Activated T-cell treated with anti-CD3 and anti-CD28 coated beads, Interleukin-2, amount 50 U/mL, for 4 hours (primary cell): Measurements from ENCODE around the gene MYO3B. TPM values are rescaled to one million over a fixed set of nuclear protein-coding genes. Genes with fewer than 3 reads are reported as not detected.
"Not testable (repeated sequence)": the region's sequence is repeated elsewhere in the genome, so short reads cannot be mapped to it uniquely, and the experiment has no call there.

Experiments used
- ATAC-seq, 2 donors: fragments of 200-7000 bp; cut with Tn5 transposase; one replicate each; pipeline ENCODE4 v1.10.0; 2021
- DNase-seq: peaks from one replicate; pipeline ENCODE4 v3.0.0-alpha.2; 2020
- H3K27me3 Mint-ChIP-seq: one replicate; pipeline ENCODE4 v1.8.0; 2021; ENCODE audit warnings: low read depth, mixed read lengths
- H3K36me3 Mint-ChIP-seq: one replicate; pipeline ENCODE4 v1.8.0; 2022; ENCODE audit warnings: mixed read lengths; ENCODE audit not compliant: insufficient read depth
- H3K4me1 Mint-ChIP-seq: one replicate; pipeline ENCODE4 v1.8.0; 2021; ENCODE audit warnings: low read depth, mixed read lengths
- H3K4me3 Mint-ChIP-seq: one replicate; pipeline ENCODE4 v1.8.0; 2021; ENCODE audit warnings: mild to moderate bottlenecking, moderate library complexity, mixed read lengths
- H3K9me3 Mint-ChIP-seq: one replicate; pipeline ENCODE4 v1.8.0; 2021; ENCODE audit warnings: mixed read lengths
- total RNA-seq, 3 donors: library from RNA; stranded (reverse); gene quantifications; one replicate each; pipeline ENCODE4 v1.2.1, GENCODE V29; 2021

Gene MYO3B
- total RNA-seq, 3 donors from 2014 or later, result 0.08 TPM

DNA sequence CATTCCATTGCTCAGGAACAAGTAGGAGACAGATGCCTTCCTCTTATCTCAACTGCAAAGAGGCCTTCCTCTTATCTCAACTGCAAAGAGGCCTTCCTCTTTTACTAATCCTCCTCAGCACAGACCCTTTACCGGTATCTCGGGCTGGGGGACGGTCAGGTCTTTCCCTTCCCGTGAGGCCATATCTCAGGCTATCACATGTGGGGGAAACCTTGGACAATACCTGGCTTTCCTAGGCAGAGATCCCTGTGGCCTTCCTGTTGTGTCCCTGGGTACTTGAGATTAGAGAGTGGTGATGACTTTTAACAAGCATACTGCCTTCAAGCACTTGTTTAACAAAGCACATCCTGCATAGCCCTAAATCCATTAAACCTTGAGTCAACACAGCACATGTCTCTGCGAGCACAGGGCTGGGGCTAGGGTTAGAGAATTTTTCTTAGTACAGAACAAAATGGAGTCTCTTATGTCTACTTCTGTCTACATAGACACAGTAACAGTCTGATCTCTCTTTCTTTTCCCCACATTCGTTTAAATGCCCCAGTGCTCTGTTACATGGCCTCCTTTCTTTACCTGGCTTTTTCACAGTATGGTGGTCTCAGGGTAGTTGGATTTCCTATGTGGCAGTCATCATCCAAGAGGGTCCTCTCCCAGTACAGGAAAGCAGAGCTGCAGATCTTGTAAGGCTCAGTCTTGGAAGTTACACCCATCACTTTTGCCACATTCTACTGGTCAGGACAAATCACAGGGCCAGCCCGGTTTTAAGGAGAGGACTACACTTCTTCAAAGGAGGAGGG, 86.0 kb downstream of the MYO3B start:
- ATAC-seq, H3K4me3 Mint-ChIP-seq, H3K27me3 Mint-ChIP-seq, DNase-seq, H3K4me1 Mint-ChIP-seq, H3K36me3 Mint-ChIP-seq: not testable (repeated sequence)
- H3K9me3 Mint-ChIP-seq, result peaks cover 14% of the 10 kb centered on the region

DNA sequence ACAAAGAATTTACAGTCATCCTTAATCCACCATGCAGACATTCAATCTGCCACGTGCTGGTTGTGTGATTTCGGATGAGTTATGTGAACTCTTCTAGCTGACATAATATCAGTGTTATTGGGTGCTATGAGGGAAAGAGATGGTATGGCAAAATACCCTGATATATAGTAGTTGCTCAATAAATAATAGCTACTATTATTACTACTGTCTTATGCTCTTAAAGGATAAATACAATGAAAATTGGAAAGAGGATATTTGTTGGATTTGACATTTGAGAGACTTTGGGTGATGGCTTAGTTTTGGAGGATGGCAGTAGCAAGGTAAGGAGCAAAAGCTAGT, 86.5 kb downstream of the MYO3B start:
- ATAC-seq (no peak), DNase-seq (no peak)
- H3K4me1 Mint-ChIP-seq, result no peaks in the 10 kb centered on the region
- no peak overlapping the region for H3K4me3 Mint-ChIP-seq
- peaks cover 3% of the 10 kb centered on the region for H3K27me3 Mint-ChIP-seq
- no peaks in the 10 kb centered on the region for H3K36me3 Mint-ChIP-seq
- H3K9me3 Mint-ChIP-seq, result peaks cover 14% of the 10 kb centered on the region

DNA sequence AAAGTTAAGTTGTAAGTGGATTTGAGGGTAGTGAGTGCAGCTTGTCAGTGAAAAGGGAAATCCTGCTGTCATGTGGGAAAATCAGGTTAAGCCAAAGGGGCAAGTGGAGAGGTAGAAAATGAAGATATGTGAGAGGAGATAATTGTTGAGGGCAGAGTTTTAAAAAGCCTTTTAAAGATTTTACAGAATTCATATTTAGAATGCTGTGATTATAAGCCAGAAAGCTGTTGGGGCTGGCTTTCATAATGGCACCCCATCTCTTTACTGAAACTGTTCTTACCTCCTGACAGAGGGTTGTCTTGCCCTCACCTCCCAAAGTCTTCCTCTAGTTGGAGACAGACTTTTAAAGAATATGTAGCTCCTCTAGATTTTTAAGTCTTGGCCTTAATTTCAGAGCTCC, 86.9 kb downstream of the MYO3B start:
- no peaks in the 10 kb centered on the region for H3K36me3 Mint-ChIP-seq
- H3K27me3 Mint-ChIP-seq, result peaks cover 3% of the 10 kb centered on the region
- DNase-seq (no peak), ATAC-seq (no peak)
- peaks cover 14% of the 10 kb centered on the region for H3K9me3 Mint-ChIP-seq
- no peak overlapping the region for H3K4me3 Mint-ChIP-seq
- H3K4me1 Mint-ChIP-seq, result no peaks in the 10 kb centered on the region

DNA sequence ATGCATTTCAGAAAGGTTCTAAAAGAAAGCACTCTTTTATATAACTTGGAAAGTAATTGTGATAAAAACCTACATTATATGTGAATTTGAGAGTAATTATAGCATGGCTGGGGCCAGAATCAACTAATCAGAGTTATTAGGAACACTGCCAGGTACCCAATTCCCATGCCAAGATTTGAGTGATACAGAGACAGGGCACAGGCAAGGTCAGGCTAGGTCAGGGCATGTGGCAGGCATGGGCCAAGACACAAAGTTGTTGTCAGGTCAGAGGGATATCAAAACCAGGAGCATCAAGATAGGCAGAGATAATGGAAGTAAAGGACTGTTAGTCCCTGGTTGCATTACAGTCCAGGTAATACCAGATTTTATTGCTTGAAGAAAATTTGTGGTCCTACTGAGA, 87.4 kb downstream of the MYO3B start:
- DNase-seq (no peak), ATAC-seq (no peak)
- H3K27me3 Mint-ChIP-seq, result peaks cover 3% of the 10 kb centered on the region
- H3K4me3 Mint-ChIP-seq, result no peak overlapping the region
- H3K9me3 Mint-ChIP-seq, result peaks cover 11% of the 10 kb centered on the region
- no peaks in the 10 kb centered on the region for H3K36me3 Mint-ChIP-seq
- H3K4me1 Mint-ChIP-seq, result no peaks in the 10 kb centered on the region

DNA sequence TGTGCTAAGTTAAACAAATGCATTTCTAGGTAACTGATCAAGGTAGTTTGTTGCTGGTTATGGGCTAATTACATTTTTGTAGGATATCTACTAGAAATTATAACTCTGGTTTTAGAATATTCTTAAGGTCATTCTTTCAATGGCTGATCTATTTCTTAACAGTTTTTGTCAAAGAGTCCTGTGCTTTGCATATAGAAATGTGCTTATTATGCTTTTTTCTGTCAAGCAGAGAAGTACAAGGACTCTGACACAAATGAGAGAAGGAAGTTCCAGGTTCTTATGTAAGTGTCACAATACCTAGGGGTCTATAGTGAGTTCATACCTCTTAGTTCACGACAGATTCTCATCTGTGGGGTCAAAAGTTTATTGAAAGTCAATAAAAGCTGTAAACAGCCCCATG, 88.4 kb downstream of the MYO3B start:
- DNase-seq (no peak), ATAC-seq (no peak)
- no peak overlapping the region for H3K4me3 Mint-ChIP-seq
- no peaks in the 10 kb centered on the region for H3K4me1 Mint-ChIP-seq
- no peaks in the 10 kb centered on the region for H3K36me3 Mint-ChIP-seq
- peaks cover 10% of the 10 kb centered on the region for H3K9me3 Mint-ChIP-seq
- peaks cover 3% of the 10 kb centered on the region for H3K27me3 Mint-ChIP-seq

DNA sequence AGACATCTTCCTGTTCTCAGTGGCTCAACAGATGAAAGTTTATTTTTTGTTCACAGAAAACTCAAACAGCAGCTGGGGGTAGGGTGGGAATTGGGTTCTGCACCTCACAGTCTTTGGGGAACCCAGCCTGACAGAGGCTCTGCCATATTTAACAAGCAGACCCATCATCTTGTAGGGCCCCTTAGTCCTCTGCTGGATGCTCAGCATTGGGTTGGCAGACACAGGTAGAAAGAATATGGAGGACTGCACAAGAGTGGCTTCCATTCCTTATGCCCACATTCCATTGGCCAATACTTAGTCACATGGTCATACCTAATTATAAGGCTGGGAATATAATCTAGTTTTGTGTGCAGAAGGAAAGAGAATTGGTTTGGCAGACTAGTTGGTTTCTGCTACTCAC, 89.1 kb downstream of the MYO3B start:
- Mint-ChIP-seq H3K27me3 (peaks cover 3% of the 10 kb centered on the region), H3K4me1 (no peaks in the 10 kb centered on the region), H3K36me3 (no peaks in the 10 kb centered on the region), H3K9me3 (peaks cover 4% of the 10 kb centered on the region), H3K4me3 (no peak overlapping the region)
- ATAC-seq, result no peak
- no peak for DNase-seq

DNA sequence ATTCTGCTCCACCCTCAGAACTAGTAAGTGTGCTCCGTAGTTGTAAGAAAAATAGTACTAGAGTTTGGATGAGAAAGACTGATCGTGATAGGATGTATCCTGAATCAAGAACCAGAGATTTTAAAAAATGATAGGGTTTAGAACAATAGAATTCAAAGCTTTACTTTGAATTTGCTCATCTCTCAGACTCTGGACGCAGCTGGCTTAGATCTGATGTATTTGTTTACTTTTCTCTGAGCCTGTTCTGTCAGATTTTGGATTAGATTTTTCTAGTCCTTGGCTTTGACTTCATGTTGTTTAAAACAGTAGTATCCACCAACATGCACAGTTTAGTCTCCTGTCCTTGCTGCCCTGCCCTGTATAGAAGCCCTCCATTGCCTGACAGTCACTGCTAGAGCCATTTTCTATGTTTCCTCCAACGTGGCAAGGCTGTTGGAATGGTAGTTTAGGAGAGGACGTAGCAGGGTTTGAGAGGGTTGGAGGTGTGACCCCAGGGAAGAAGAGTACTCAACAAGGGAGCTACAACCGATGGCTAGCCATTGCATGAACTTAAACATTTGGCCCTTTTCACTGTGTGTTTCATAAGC, 92.4 kb downstream of the MYO3B start:
- ATAC-seq (no peak), DNase-seq (no peak)
- Mint-ChIP-seq H3K4me3 (no peak overlapping the region), H3K27me3 (peaks cover 6% of the 10 kb centered on the region), H3K9me3 (no peaks in the 10 kb centered on the region), H3K4me1 (no peaks in the 10 kb centered on the region), H3K36me3 (no peaks in the 10 kb centered on the region)

DNA sequence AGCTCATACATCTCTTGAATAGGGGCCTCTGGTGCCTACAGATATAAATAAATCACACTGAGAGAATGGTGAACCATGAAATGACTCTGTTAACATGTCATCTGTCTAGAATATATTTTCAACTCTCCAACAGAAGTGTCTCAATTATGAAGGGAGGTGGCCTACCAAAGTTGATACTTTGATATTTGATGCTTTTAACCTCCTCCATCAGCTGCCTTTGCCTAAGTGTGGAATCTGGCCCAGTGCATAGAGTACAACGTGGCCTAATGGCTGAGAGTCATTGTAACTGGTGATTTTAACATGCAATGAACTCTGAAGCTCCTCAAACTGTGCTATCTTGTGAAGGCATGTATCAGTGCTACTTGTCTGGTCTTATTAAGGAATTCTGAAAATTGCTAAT, 93.4 kb downstream of the MYO3B start:
- H3K9me3 Mint-ChIP-seq, result no peaks in the 10 kb centered on the region
- no peaks in the 10 kb centered on the region for H3K36me3 Mint-ChIP-seq
- no peaks in the 10 kb centered on the region for H3K4me1 Mint-ChIP-seq
- peaks cover 6% of the 10 kb centered on the region for H3K27me3 Mint-ChIP-seq
- no peak for DNase-seq
- no peak overlapping the region for H3K4me3 Mint-ChIP-seq
- no peak for ATAC-seq

DNA sequence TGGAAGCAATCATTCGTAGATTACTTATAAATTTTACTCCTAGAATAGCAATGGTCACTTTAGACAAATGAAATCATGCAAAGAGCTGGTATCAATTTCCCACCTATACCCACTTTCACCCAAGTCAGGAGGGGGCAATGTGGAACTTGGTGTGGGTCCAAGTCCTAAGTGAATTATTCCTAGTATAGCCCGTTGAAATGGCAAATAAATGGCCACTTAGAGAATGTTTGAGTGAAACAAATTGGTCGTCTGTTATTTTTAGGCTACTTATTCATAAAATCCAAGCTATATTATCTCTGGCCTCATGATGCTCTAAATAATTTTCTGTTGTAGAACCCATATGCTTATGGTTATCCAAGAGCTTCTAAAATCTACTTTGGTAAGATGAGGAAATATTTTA, 98.1 kb downstream of the MYO3B start:
- Mint-ChIP-seq H3K36me3 (no peaks in the 10 kb centered on the region), H3K4me3 (no peak overlapping the region), H3K9me3 (peaks cover 4% of the 10 kb centered on the region), H3K4me1 (no peaks in the 10 kb centered on the region), H3K27me3 (peaks cover 4% of the 10 kb centered on the region)
- DNase-seq (no peak), ATAC-seq (no peak)

DNA sequence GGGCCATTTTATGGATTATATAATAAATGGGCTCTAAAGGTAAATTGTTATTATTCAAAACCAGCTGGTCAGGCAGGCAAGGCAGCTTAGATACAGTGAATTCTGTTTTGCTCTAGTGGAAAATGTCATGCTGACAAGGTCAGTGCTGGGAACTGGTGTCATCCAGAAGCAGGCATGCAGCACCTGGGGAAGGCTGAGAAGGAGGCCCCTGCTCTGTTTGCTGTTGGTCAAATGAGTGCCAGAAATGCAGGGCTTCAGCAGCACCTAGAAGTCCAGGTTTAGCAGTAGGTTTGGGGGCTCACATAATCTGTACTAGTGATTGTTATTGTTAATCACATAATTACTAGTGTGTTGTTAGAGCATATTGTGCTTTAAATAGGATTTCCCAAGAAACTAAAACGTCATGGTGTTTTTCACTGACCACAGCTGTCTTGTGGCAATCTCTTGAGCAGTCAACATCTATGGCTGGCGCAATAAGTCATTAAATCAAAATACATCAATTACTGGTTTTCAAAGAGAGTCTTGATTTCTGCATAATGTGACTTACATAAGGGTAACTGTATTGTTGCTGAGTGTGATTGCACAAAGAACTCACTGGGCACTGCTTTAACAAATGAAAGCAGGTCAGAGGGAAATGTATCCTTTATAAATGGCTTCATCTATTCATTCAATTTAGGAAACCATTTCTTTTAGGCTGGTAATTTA, 99.1 kb downstream of the MYO3B start:
- DNase-seq, result no peak
- Mint-ChIP-seq H3K36me3 (no peaks in the 10 kb centered on the region), H3K27me3 (peaks cover 6% of the 10 kb centered on the region), H3K9me3 (peaks cover 4% of the 10 kb centered on the region), H3K4me1 (no peaks in the 10 kb centered on the region), H3K4me3 (no peak overlapping the region)
- ATAC-seq, result no peak

DNA sequence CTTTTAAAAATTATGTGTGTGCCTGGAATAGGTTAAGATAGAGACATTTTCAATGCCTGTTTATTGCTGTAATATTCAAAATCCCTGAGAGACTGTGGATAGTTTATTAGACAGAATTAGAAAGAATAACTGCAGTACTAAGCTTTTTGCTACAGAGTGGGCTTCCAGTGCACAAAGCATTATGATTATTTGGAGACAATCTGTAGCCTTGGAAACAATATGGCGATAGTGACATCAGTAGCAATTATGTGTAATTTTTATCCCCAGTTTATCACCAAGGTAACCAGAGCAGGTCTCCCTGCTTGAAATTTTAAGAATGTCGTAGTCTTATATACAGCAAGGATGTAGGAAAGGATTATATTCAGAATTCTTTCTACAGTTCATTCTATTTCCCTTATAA, 100.0 kb downstream of the MYO3B start:
- Mint-ChIP-seq H3K4me3 (no peak overlapping the region), H3K4me1 (no peaks in the 10 kb centered on the region), H3K36me3 (no peaks in the 10 kb centered on the region), H3K9me3 (peaks cover 4% of the 10 kb centered on the region), H3K27me3 (peaks cover 6% of the 10 kb centered on the region)
- DNase-seq (no peak), ATAC-seq (no peak)

DNA sequence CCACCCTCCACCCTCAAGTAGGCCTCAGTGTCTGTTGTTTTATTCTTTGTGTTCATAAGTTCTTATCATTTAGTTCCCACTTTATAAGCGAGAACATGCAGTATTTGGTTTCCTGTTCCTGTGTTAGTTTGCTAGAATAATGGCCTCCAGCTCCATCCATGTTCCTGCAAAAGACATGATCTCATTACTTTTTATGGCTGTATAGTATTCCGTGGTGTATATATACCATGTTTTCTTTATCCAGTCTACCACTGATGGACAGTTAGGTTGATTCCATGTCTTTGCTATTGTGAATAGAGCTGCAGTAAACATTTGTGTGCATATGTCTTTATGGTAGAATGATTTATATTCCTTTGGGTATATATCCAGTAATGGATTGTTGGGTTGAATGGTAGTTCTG, 101.7 kb downstream of the MYO3B start:
- H3K4me1 Mint-ChIP-seq, H3K36me3 Mint-ChIP-seq, DNase-seq, H3K9me3 Mint-ChIP-seq, ATAC-seq, H3K27me3 Mint-ChIP-seq, H3K4me3 Mint-ChIP-seq: not testable (repeated sequence)

DNA sequence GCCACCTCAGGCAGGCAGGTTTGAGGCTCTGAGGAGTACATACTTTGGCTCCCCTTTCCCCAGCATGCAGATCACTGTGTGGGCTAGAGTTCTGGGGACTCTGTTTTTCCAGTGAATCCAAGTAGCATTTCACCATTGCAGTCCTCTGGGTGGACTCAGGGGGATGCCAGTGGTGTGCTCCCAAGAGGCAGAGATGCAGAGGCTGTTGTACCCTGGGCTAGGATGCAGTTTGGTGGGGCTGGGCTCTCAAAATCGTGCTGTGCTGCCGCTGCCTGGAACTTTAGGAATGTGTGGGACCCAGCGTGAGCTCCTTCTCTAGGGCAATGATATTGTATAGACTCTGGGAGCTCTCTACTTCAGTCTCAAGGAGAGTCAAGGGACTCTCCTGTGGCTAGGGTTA, 104.9 kb downstream of the MYO3B start:
- ATAC-seq (no peak), DNase-seq (no peak)
- Mint-ChIP-seq H3K4me1 (no peaks in the 10 kb centered on the region), H3K4me3 (no peak overlapping the region), H3K36me3 (no peaks in the 10 kb centered on the region), H3K27me3 (peaks cover 10% of the 10 kb centered on the region), H3K9me3 (peaks cover 4% of the 10 kb centered on the region)

DNA sequence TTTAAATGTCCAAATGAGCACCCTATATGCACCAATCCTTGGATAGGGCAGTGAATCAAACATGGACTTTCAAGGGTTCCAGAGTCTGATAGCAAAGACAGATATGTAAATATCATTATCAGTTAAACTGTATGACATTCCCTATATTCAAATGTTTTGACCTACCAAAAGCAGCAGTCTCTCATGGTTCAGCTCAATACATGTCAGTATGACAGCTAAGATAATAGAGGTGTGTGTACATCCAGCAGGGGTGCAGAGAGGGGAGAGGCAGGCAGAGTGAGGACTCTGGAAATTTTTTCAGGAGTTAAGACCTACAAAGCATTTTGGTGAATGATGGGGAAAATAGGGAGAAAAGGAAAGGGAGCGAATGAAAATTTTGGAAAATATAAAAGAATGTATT, 106.3 kb downstream of the MYO3B start:
- no peak for ATAC-seq
- no peak for DNase-seq
- peaks cover 15% of the 10 kb centered on the region for H3K27me3 Mint-ChIP-seq
- H3K9me3 Mint-ChIP-seq, result peaks cover 8% of the 10 kb centered on the region
- no peaks in the 10 kb centered on the region for H3K4me1 Mint-ChIP-seq
- H3K36me3 Mint-ChIP-seq, result no peaks in the 10 kb centered on the region
- H3K4me3 Mint-ChIP-seq, result no peak overlapping the region

DNA sequence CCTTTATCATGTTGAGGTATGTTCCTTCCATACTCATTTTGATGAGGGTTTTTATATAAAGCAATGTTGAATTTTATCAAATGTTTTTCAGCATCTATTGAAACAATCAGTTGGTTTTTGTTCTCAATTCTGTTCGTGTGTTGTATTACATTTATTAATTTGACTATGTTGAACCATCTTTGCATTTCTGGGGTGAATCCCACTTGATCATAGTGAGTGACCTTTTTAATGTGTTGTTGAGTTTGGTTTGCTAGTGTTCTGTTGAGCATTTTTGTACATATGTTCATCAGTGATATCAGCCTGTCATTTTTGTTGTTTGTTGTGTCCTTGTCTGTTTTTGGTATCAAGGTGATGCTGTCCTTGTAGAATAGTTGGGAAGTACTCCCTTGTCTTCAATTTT, 110.9 kb downstream of the MYO3B start:
- Mint-ChIP-seq H3K27me3 (peaks cover 16% of the 10 kb centered on the region), H3K36me3 (peaks cover 2% of the 10 kb centered on the region), H3K4me3 (no peak overlapping the region), H3K9me3 (peaks cover 25% of the 10 kb centered on the region), H3K4me1 (no peaks in the 10 kb centered on the region)
- ATAC-seq, result no peak
- no peak for DNase-seq
